NCI-H524 (cell line): ENCODE results near the gene CDH16.
A peak's percentile ranks its signal among the peaks of the same experiment; 100 is the strongest.
"Not testable (repeated sequence)": the region's sequence is repeated elsewhere in the genome, so short reads cannot be mapped to it uniquely, and the experiment has no call there.

Experiments
- DNase-seq, 2 experiments: peaks; one replicate each; lab custom pipeline; 2025; lab: John Stamatoyannopoulos, UW

The CDH16 gene

DNA sequence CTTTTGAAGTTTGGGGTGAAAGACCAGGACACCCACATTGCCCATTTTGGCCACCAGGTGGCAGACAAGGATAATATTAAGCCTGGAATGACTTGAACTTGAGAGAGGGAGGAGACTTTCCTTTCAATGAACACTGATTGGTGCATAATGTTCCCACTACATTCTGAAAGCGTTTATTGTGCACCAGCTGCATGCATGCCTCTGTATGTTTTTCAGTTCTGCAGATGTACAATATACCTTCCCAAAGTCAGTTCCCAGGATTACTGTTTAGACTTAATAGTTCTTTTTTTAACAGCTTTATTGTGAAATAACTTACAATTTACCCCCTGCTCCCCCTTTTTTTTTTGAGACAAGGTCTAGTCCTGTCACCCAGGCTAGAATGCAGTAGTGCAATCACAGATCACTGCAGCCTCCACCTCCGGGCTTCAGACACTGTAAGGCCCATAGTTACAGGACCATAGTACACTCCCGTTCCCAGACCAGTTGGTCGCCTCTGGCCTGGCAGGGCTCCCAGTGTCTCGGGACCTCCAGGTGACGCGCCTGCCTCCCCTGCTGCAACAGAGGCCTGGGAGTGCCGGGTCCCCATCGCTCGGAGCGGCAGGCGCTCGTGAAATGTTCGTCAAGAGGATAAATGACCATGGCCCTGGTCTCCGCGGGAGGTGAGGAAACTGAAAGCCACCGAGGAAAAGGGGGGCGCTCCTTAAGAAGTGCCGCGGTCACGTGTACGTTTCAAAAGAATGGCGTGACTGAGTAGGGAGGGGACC is 28.8 kb upstream of the CDH16 start:
- peak; percentile 79 to 91 for DNase-seq

DNA sequence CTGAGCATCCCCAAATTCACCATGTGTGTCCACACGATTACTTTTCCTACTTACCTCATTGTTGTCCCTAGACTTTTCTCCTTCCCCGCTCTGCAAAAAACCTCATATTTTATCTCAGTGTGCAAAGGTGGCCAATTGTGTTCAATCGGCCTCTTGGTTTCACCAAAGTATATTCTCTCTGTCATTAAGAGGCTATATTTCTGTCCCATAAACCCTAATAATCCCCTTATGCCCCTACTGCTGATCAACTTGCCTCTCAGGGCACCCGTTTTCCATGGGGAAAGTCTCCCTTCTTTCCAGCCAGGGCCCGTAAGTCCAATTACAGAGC is 28.3 kb upstream of the CDH16 start:
- no peak for DNase-seq

DNA sequence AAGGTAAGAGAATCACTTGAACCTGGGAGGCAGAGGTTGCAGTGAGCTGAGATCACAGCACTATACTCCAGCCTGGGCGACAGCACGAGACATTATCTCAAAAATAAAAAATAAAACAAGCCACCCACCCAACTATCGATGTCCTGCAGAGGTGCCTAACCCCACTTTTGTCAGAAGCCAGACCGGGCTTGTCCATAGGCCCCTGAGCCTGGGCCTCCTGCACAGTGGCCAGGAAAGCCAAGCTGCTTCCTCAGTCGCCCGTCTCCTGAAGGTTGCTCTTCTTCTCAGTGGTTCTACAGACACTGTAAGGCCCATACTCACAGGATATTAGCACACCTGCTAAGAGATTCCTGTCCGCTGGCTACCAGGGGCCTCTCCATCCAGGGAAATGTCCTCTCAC is 27.9 kb upstream of the CDH16 start:
- DNase-seq, result no peak

GRCh38 chr16:66945939-66946338 is 27.3 kb upstream of the CDH16 start:
- DNase-seq, result no peak

DNA sequence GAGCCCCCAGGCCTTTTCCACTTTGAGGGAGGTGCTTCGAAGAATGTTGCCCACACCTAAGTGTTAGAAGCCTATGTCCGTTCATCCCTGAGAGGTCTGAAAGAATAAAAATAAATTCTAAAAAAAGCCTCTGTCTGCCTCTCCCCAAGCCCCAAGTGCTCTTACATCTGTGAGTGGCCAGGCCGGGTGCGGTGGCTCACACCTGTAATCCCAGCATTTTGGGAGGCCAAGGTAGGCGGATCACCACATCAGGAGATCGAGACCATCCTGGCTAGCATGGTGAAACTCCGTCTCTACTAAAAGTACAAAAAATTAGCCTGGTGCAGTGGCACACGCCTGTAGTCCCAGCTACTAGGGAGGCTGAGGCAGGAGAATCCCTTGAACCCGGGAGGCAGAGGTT is 26.3 kb upstream of the CDH16 start:
- DNase-seq, result not testable (repeated sequence)

DNA sequence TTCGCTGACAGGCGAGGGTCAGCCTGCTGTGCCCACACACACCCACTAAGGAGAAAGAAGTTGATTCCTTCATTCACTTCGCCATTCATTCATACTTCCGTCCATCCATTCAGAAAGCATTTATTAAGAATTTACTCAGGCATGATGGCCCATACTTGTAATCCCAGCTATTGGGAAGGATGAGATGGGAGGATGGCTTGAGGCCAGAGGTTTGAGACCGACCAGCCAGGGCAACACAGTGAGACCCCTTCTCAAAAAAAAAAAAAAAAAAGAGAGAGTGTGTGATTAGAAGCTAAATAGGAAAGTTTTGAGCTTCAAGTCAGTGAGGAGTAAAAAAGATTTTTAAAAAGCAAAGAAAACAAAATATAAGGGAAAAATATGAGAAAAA is 25.4 kb upstream of the CDH16 start:
- no peak for DNase-seq

GRCh38 chr16:66943426-66944053 is 24.9 kb upstream of the CDH16 start:
- no peak for DNase-seq

DNA sequence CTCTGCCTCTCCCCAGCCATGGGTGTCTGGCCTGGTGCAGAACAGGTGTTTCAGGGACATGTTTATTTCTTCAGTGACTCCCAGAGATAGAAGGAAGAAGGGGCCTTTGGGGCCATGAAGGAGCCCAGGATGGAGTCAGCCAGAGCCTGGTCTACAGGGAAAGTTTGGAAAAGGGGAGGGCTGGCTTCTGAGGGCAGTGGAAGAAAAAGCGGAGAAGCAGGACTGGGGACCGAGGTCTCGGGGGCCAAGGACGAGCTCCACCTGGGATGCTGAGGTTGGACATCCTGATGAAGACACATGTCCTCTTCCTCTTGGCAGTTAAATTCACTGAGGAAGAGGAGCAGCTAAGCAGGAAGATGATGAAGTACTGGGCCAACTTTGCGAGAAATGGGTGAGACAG is 24.3 kb upstream of the CDH16 start:
- no peak for DNase-seq

DNA sequence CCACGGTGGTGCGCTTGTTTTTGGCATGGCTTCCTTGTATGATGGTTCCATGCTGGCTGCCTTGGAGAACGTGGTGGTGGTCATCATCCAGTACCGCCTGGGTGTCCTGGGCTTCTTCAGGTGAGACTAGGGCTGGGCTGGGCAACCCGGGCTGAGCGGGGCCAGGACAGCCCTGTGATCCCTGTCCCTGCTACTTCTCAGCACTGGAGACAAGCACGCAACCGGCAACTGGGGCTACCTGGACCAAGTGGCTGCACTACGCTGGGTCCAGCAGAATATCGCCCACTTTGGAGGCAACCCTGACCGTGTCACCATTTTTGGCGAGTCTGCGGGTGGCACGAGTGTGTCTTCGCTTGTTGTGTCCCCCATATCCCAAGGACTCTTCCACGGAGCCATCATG is 21.6 kb upstream of the CDH16 start:
- DNase-seq, result no peak

DNA sequence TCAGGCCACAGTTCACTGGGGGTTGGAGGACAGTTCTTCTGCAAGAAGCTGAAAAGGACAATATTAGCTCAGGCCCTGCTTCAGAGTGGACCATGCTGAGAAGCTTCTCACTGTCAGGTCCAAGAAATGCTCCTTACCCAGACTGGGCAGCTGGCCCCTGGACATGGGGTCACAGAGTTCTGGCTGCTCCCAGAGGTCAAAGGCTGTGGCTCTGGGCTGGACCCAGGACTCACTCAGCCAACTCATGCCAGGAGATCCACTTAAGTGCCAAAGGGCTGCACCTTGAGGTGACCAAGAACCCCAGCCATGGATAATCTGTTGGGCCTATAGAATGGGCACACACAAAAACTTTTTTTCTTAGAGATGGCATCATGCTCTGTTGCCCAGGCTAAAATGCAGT is 20.7 kb upstream of the CDH16 start:
- DNase-seq, result no peak

DNA sequence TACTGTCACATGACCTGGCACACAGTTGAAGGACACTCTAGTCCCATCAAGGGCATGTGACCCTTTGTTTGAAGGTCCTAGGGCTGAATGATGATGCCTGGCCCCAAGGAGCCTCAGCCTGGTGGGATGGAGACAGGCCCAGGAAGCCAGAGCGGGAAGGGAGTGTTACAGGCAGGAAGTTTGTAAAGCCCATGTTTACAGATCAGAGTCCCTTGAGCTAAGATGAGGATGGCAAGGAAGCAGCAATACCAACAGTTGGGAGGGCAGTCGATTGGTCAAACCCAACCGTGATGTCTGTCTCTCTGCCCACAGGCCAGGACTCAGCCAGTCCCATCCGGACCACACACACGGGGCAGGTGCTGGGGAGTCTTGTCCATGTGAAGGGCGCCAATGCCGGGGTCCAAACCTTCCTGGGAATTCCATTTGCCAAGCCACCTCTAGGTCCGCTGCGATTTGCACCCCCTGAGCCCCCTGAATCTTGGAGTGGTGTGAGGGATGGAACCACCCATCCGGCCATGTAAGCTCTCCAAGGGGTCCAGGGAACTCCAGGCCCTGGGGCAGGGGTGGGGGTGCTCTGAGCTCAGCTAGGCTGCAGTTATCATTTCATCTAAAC is 19.1 kb upstream of the CDH16 start:
- DNase-seq, result no peak

GRCh38 chr16:66936889-66937554 is 18.3 kb upstream of the CDH16 start:
- DNase-seq, result no peak

DNA sequence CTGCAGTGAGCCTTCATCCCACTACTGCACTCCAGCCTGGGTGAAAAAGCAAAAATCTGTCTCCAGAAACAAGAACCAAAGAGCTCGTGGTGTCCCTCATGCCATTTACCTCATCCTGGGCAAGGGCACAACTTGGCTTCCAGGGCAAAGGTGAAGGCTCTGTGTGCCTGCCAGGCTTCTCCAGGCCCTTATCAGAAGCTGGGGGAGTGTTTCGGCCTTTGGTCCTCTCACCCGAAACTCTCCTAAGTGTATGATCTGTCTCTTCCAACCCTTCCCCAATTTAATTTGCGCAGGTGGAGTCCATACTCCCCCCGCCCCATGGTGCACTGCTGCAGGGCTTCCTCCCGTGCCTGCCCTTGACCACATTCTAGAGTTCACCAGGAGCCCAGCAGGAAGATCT is 17.8 kb upstream of the CDH16 start:
- DNase-seq, result no peak

- DNase-seq, result no peak
Observed at GRCh38 chr16:66935314-66936011, 16.8 kb upstream of the CDH16 start, which contains the start of gene CES2. CES2 (plus strand) TSS chr16:66935516; CDS start chr16:66935636, 120 bp downstream.

DNA sequence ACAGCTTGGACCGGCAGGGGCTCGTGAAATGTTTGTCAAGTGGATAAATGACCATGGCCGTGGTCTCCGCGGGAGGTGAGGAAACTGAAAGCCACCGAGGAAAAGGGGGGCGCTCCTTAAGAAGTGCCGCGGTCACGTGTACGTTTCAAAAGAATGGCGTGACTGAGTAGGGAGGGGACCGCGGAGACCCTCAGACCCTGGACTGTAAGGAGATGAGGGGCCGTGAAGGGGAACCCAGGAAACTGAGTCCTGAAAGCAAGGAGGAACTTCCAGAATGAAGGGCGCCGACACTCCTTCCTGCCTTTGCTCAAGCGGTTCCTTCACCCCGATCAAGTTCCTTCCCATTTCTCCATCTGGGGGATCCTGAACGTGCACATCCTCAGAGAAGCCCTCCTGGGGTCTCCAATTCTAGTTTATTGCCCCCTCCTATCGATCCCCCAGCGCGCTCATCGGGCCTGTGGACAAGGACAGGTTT is 16.2 kb upstream of the CDH16 start:
- not testable (repeated sequence) for DNase-seq

DNA sequence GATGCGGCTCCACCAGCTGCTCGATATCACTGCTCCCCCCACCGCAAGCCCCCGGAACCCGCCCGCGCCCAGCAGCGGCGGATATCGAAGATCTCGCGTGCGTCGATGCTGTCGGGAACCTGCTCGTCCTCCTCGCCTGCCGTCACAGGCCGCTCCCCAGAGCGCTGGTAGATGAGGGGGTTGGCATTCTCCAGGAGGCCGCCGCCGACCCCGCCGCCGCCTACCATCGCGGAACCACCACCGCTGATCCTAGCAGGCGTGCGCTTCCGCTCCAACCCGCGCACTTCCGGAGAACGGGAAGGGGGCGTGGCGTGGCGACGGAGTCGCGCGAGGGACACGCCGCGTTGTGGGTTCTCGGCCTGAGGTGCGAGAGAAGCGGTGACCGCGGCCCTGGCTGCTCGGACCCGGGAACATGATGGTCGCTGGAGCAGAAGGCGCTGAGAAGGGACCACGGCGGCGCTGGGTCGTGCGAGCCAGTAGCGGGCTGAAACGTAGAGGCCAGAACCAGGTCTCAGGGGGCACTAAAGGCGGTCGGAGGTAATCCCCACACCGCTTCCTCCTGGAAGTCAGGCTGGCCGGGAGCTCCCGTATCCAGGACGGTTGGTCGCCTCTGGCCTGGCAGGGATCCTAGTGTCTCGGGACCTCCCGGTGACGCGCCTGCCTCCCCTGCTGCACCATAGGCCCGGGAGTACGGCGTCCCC is 15.6 kb upstream of the CDH16 start, which contains the start of gene CIAO2B:
Gene CIAO2B (minus strand): TSS at position 265 of the 701 bp plus-strand sequence. CDS start 38 bp downstream, at position 227.
- DNase-seq, result peak; percentile 66 to 83

- DNase-seq, result no peak
Observed at GRCh38 chr16:66933776-66934137, 15.1 kb upstream of the CDH16 start.

DNA sequence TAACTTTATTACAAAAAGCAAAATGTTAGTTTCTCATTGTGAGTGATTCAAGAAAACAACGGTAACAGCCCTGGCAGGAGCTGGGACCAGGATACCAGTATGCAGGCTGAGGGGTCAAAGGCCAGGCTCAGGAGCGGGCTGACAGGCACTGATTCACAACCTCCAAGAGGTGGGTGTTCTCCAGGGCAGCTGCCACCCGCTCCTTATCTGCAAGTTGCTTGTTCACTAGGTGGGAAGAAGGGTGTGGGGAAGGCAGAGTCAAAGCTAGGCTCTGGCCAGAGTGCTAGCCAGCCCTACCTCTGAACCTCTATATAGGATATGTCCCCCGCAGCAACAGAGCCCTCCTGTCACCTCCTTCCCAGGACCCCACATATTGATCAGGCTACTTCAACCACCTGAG is 13.4 kb upstream of the CDH16 start:
- DNase-seq, result no peak

GRCh38 chr16:66931665-66932064 is 13.0 kb upstream of the CDH16 start:
- DNase-seq, result no peak

DNA sequence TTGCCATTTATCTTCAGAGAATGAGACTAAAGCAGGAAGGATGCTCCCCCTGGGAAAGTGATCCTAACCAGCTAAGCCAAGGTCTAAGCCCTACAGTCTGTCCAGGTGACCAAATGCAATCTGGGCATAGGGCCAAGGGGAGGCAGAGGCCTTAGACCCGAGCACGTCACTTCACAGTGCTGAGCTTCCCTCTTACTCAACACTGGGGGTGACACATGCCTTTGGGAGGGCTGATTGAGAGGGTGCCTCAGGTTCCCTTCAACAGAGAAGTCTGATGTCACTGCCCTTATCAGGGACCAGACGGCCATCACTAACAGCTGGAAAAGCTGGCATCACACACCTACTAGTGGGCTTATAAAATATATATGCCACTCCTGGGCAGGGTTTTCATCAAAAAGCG is 11.5 kb upstream of the CDH16 start:
- no peak for DNase-seq

- DNase-seq, result peak in 1 of 2 experiments; percentile 32
Observed at GRCh38 chr16:66928702-66929388, 10.2 kb upstream of the CDH16 start.
